IMR-90 (cell line): Measurements from ENCODE around the gene XIRP1. TPM values are rescaled to one million over a fixed set of nuclear protein-coding genes. Genes with fewer than 3 reads are reported as not detected.

Experiments
- ATAC-seq: fragments of 200-7000 bp; cut with Tn5 transposase; 2 replicates; pipeline ENCODE4 v1.9.1; 2020; ENCODE audit warnings: low read depth, mild to moderate bottlenecking, moderate library complexity
- Bru-seq: library from RNA; stranded (reverse); fragments of 400-500 nt; gene quantifications from one replicate; lab custom pipeline; 2021; lab: Mats Ljungman, UMichigan
- BruChase-seq, 2 experiments: library from RNA; stranded (reverse); fragments of 400-500 nt; gene quantifications; one replicate each; lab custom pipeline; 2021; lab: Mats Ljungman, UMichigan
- BruUV-seq: library from RNA; stranded (reverse); fragments of 400-500 nt; replicated peaks from 2 replicates; lab custom pipeline; 2021; lab: Mats Ljungman, UMichigan
- CTCF ChIA-PET: fragments of 300-600 bp; formaldehyde crosslinking; extraction: SDS; loops from one replicate; lab custom pipeline; 2021; ENCODE audit warnings: antibody characterized with exemption; lab: Yijun Ruan, JAX
- POLR2A ChIA-PET: fragments of 300-600 bp; sonication (Branson Sonifier 250); formaldehyde crosslinking; loops from one replicate; lab custom pipeline; 2022; ENCODE audit warnings: antibody characterized with exemption; ENCODE audit not compliant: unreplicated experiment; lab: Charles Lee
- DNase-seq: peaks from one replicate; pipeline ENCODE4 v3.0.0; 2013
- H2AFZ ChIP-seq: replicated peaks from 2 replicates; pipeline ENCODE3; 2013; ENCODE audit warnings: low read length, mild to moderate bottlenecking; ENCODE audit not compliant: poor library complexity
- H2AK5ac ChIP-seq: 2 replicates; pipeline ENCODE4 v1.6.1; 2013; ENCODE audit warnings: low read depth, low read length, inconsistent platforms
- H2AK9ac ChIP-seq: replicated peaks from 2 replicates; pipeline ENCODE3; 2013; ENCODE audit warnings: mild to moderate bottlenecking, low read depth, low read length, moderate library complexity; ENCODE audit not compliant: poor library complexity
- H2BK120ac ChIP-seq: 2 replicates; pipeline ENCODE4 v1.6.1; 2013; ENCODE audit warnings: low read depth, low read length, inconsistent platforms
- H2BK15ac ChIP-seq: 3 replicates; pipeline ENCODE4 v1.6.1; 2013; ENCODE audit warnings: low read depth, low read length, inconsistent platforms
- H2BK20ac ChIP-seq: 2 replicates; pipeline ENCODE4 v1.6.1; 2013; ENCODE audit warnings: low read depth, mild to moderate bottlenecking, inconsistent platforms, low read length, moderate library complexity
- H2BK5ac ChIP-seq: 2 replicates; pipeline ENCODE4 v1.6.1; 2013; ENCODE audit warnings: mild to moderate bottlenecking, low read depth, low read length, inconsistent platforms; ENCODE audit not compliant: poor library complexity, severe bottlenecking
- H3K14ac ChIP-seq: replicated peaks from 2 replicates; pipeline ENCODE4 v1.6.1; 2013; ENCODE audit warnings: low read depth, low read length, inconsistent platforms
- H3K18ac ChIP-seq: 2 replicates; pipeline ENCODE4 v1.6.1; 2013; ENCODE audit warnings: low read depth, low read length, control low read depth
- H3K23ac ChIP-seq: 2 replicates; pipeline ENCODE4 v1.6.1; 2013; ENCODE audit warnings: low read depth, low read length, inconsistent platforms
- H3K27ac ChIP-seq: 2 replicates; pipeline ENCODE4 v1.5.1; 2013; ENCODE audit warnings: mild to moderate bottlenecking, control low read depth, low read length; ENCODE audit not compliant: insufficient read depth
- H3K27me3 ChIP-seq: 2 replicates; pipeline ENCODE4 v1.6.1; 2013; ENCODE audit warnings: low read length; ENCODE audit not compliant: control insufficient read depth, insufficient read depth
- H3K36me3 ChIP-seq: 2 replicates; pipeline ENCODE4 v1.6.1; 2013; ENCODE audit warnings: low read length, mixed read lengths; ENCODE audit not compliant: control insufficient read depth, insufficient read depth
- H3K4ac ChIP-seq: 2 replicates; pipeline ENCODE4 v1.6.1; 2013; ENCODE audit warnings: low read depth, low read length, inconsistent platforms
- H3K4me1 ChIP-seq: 2 replicates; pipeline ENCODE4 v1.6.1; 2013; ENCODE audit warnings: low read length, mixed read lengths; ENCODE audit not compliant: control insufficient read depth, insufficient read depth
- H3K4me2 ChIP-seq: 2 replicates; pipeline ENCODE4 v1.6.1; 2013; ENCODE audit warnings: low read depth, mild to moderate bottlenecking, control low read depth, low read length, moderate library complexity
- H3K4me3 ChIP-seq: 2 replicates; pipeline ENCODE4 v1.5.1; 2013; ENCODE audit warnings: low read depth, mild to moderate bottlenecking, control low read depth, low read length, moderate library complexity; ENCODE audit not compliant: insufficient read depth
- H3K56ac ChIP-seq: 2 replicates; pipeline ENCODE4 v1.6.1; 2013; ENCODE audit warnings: low read length, inconsistent platforms; ENCODE audit not compliant: insufficient read depth; ENCODE audit errors: extremely low read depth
- H3K79me1 ChIP-seq, 2 experiments: 2 replicates each; pipeline ENCODE4 v1.6.1; 2013; ENCODE audit warnings: low read length in 2 of 2, inconsistent platforms in 1 of 2, low read depth in 1 of 2
- H3K9ac ChIP-seq: 2 replicates; pipeline ENCODE4 v1.6.1; 2013; ENCODE audit warnings: low read depth, low read length, control low read depth
- H3K9me1 ChIP-seq: 2 replicates; pipeline ENCODE4 v1.6.1; 2013; ENCODE audit warnings: low read length, inconsistent platforms; ENCODE audit not compliant: insufficient read depth
- H3K9me3 ChIP-seq: 2 replicates; pipeline ENCODE4 v1.6.1; 2013; ENCODE audit warnings: low read length; ENCODE audit not compliant: control insufficient read depth, insufficient read depth
- H4K20me1 ChIP-seq: 2 replicates; pipeline ENCODE4 v1.6.1; 2013; ENCODE audit warnings: low read length, inconsistent platforms; ENCODE audit not compliant: insufficient read depth
- H4K5ac ChIP-seq: 2 replicates; pipeline ENCODE4 v1.6.1; 2013; ENCODE audit warnings: mild to moderate bottlenecking, low read depth, low read length, control low read depth
- H4K8ac ChIP-seq, 2 experiments: 2 replicates each; pipeline ENCODE4 v1.6.1; 2013; ENCODE audit warnings: low read depth in 2 of 2, low read length in 2 of 2, control low read depth in 1 of 2, inconsistent platforms in 1 of 2
- H4K91ac ChIP-seq: 2 replicates; pipeline ENCODE4 v1.6.1; 2013; ENCODE audit warnings: low read depth, low read length, inconsistent platforms; ENCODE audit not compliant: insufficient read depth
- BHLHE40 ChIP-seq: fragments of 150-350 bp; IDR thresholded peaks from 2 replicates; pipeline ENCODE4 v1.6.1; 2016; ENCODE audit warnings: mild to moderate bottlenecking, low read depth, low read length
- CEBPB ChIP-seq: IDR thresholded peaks from 2 replicates; pipeline ENCODE4 v1.6.1; 2012; ENCODE audit warnings: low read depth, low read length, improper control_type of control experiment
- MAFK ChIP-seq: IDR thresholded peaks from 2 replicates; pipeline ENCODE4 v1.6.1; 2012; ENCODE audit warnings: low read depth, low read length, improper control_type of control experiment
- MAZ ChIP-seq: IDR thresholded peaks from 2 replicates; pipeline ENCODE4 v1.6.1; 2012; ENCODE audit warnings: low read depth, mild to moderate bottlenecking, low read length, improper control_type of control experiment, moderate library complexity, borderline replicate concordance
- MXI1 ChIP-seq: IDR thresholded peaks from 2 replicates; pipeline ENCODE4 v1.6.1; 2012; ENCODE audit warnings: low read depth, mild to moderate bottlenecking, low read length, moderate library complexity, borderline replicate concordance
- POLR2A ChIP-seq: IDR thresholded peaks from 2 replicates; pipeline ENCODE4 v1.6.1; 2012; ENCODE audit warnings: mild to moderate bottlenecking, low read depth, low read length
- RAD21 ChIP-seq: IDR thresholded peaks from 2 replicates; pipeline ENCODE4 v1.6.1; 2012; ENCODE audit warnings: low read length, improper control_type of control experiment
- SMC3 ChIP-seq: fragments of 150-350 bp; IDR thresholded peaks from 2 replicates; pipeline ENCODE4 v1.6.1; 2016; ENCODE audit warnings: low read depth, mild to moderate bottlenecking, antibody characterized with exemption, low read length, moderate library complexity
- WGBS, 2 experiments: methylation state at CpG; one replicate each; pipeline versions ENCODE4 v1.1.5 to v1.1.7; 2013; ENCODE audit warnings: missing lambda C conversion rate in 2 of 2; ENCODE audit not compliant: insufficient read length in 1 of 2; ENCODE audit errors: extremely low coverage in 2 of 2; 5-methylcytosine and 5-hydroxymethylcytosine counted together
- dilution Hi-C: fragments of 300-500 bp; cut with HindIII; formaldehyde crosslinking; loops from one replicate; pipeline ENCODE4 v1.14.3; 2018; ENCODE audit warnings: low sequenced_read_pairs; ENCODE audit not compliant: unreplicated experiment
- in situ Hi-C: fragments of 300-500 bp; cut with MboI; formaldehyde crosslinking; loops from 3 replicates; pipeline ENCODE4 v1.14.3; 2019; ENCODE audit warnings: low sequenced_read_pairs, inconsistent platforms, mixed read lengths
- intact Hi-C: fragments of 100-400 bp; cut with micrococcal nuclease; formaldehyde crosslinking; loops from 2 replicates; pipeline ENCODE4 v1.10.0; 2022
- long read RNA-seq: library from polyadenylated mRNA; unstranded; transcript quantifications from one replicate; pipeline ENCODE4 v2.0.0, GENCODE V29; 2021; ENCODE audit not compliant: unreplicated experiment
- polyA plus RNA-seq, 3 experiments: library from polyadenylated mRNA; depleted of rRNA; stranded (reverse); fragments of >200 nt; gene quantifications; 2 replicates each; pipeline ENCODE4 v1.2.3, GENCODE V29; 2012; ENCODE audit warnings: low replicate concordance in 1 of 3
- total RNA-seq: library from RNA; depleted of rRNA; stranded (reverse); fragments of >200 nt; gene quantifications from 2 replicates; pipeline ENCODE4 v1.2.3, GENCODE V29; 2012; rRNA removed
- TF ChIP-seq, protein P1 (sequence below): fragments of 150-350 bp; IDR thresholded peaks from 2 replicates; pipeline ENCODE4 v1.6.1; 2017; ENCODE audit warnings: mild to moderate bottlenecking, antibody characterized with exemption, low read length, low read depth

XIRP1 gene, protein sequence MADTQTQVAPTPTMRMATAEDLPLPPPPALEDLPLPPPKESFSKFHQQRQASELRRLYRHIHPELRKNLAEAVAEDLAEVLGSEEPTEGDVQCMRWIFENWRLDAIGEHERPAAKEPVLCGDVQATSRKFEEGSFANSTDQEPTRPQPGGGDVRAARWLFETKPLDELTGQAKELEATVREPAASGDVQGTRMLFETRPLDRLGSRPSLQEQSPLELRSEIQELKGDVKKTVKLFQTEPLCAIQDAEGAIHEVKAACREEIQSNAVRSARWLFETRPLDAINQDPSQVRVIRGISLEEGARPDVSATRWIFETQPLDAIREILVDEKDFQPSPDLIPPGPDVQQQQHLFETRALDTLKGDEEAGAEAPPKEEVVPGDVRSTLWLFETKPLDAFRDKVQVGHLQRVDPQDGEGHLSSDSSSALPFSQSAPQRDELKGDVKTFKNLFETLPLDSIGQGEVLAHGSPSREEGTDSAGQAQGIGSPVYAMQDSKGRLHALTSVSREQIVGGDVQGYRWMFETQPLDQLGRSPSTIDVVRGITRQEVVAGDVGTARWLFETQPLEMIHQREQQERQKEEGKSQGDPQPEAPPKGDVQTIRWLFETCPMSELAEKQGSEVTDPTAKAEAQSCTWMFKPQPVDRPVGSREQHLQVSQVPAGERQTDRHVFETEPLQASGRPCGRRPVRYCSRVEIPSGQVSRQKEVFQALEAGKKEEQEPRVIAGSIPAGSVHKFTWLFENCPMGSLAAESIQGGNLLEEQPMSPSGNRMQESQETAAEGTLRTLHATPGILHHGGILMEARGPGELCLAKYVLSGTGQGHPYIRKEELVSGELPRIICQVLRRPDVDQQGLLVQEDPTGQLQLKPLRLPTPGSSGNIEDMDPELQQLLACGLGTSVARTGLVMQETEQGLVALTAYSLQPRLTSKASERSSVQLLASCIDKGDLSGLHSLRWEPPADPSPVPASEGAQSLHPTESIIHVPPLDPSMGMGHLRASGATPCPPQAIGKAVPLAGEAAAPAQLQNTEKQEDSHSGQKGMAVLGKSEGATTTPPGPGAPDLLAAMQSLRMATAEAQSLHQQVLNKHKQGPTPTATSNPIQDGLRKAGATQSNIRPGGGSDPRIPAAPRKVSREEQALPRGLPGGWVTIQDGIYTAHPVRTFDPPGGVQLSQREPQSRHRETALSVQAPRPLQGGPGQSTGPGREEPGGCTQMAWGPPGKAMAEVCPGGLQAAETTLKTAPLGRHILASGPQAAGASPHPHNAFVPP (N-terminal part only)
- total RNA-seq (under 0.01 TPM in 2 replicates), polyA plus RNA-seq (2012; rRNA removed) (0.03 and 0.07 TPM in 2 replicates), Bru-seq, nascent RNA (not detected), BruChase-seq, experiment 1, labeled RNA remaining after a 6-hour chase (not detected), BruChase-seq, experiment 2, labeled RNA remaining after a 2-hour chase (percentile 8 among the genes with signal in this experiment)
- polyA plus RNA-seq (2012; cell fraction: cytosol; rRNA removed), result 0.04 TPM in 2 replicates
- polyA plus RNA-seq (2012; cell fraction: nucleus; rRNA removed; ENCODE audit: low replicate concordance), result 0.15 and 0.25 TPM in 2 replicates
- long read RNA-seq, result 0 reads

DNA sequence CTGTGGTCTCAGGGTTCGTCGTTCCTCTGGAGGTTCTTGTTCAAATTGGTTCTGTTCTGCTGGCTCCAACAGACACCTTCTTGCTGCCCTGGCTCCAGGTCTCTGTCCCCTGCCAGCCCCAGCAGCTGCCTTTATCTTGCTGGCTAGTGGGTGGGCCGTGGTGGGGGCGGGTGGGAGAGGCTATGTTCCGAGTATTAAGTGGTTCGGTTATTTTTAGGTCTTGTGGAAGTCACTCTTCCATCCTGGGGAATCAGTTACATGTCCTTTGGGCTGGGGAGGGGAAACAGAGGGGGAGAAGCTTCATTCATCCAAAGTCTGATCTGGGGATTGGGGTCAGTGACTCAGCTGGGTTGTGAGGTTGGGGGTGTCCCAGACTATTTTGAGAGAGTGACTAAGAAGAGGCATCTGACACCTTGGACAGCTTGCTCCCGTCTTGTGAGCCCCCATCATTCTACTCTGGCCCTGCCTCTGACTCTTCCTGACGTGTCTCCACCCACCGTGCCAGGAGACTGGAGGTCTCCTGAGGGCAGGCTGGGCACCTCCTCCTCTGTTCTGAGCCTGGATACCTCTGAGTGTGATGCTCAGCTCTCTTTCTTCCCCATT lies at the start of gene XIRP1:
Gene XIRP1 (minus strand): TSS at position 106 of the 603 bp plus-strand sequence. CDS start 3,150 bp downstream, outside the sequence.
- no TSS peak for BruUV-seq
- H3K4me3 ChIP-seq, result no peak within 1 kb of the TSS
- peaks cover 12% of the 10 kb centered on the region for H3K4me1 ChIP-seq
- ChIA-PET CTCF (interaction anchor here (0.6 to 1.5 kb wide), 3 partner anchors 77 to 99 kb away, joined by 4 to 5 read pairs (median 4); no protein-coding TSS in a partner anchor), POLR2A (no interaction called here)
- intact Hi-C loops, result no loop called here
- WGBS, 2 experiments, result 72% methylated on average over 2 of the region's 9 CpGs; no CpG with 5 or more reads in 1 of the 2 experiments
- H4K20me1 ChIP-seq, result no peaks in the 10 kb centered on the region; the same call in 1 of the 2 replicates
- peak within 1 kb of the TSS; percentile 41; the same call in 1 of the 2 replicates for H2BK120ac ChIP-seq
- H3K56ac ChIP-seq, result no peak within 1 kb of the TSS
- H4K5ac ChIP-seq, result no peak within 1 kb of the TSS
- H3K79me1 ChIP-seq, result no peaks in the 10 kb centered on the region
- ATAC-seq (no peak), DNase-seq (peak; percentile 33)
- no peak within 1 kb of the TSS for H4K91ac ChIP-seq
- no peaks in the 10 kb centered on the region for H3K36me3 ChIP-seq
- H2BK20ac ChIP-seq, result peak within 1 kb of the TSS; percentile 71; the same call in 1 of the 2 replicates
- no peaks in the 10 kb centered on the region for H3K27me3 ChIP-seq
- no peak within 1 kb of the TSS for H3K4me2 ChIP-seq
- peak within 1 kb of the TSS; percentile 51 for H2BK5ac ChIP-seq
- in situ Hi-C loops, result loop anchor here (5.0 kb wide), 1 partner anchor 90 kb away; the partner anchor contains the start of gene CX3CR1
- H3K9me1 ChIP-seq, result peaks cover 12% of the 10 kb centered on the region
- peak within 1 kb of the TSS; percentile 60; the same call in 1 of the 2 replicates for H3K14ac ChIP-seq
- H2AK9ac ChIP-seq, result peak within 1 kb of the TSS; percentile 50
- peak within 1 kb of the TSS; percentile 66; the same call in 1 of the 2 replicates for H3K23ac ChIP-seq
- H2AK5ac ChIP-seq, result peak within 1 kb of the TSS; percentile 33
- peak within 1 kb of the TSS; percentile 82; the same call in 1 of the 3 replicates for H2BK15ac ChIP-seq
- TF ChIP-seq POLR2A, result no peak
- no peak for TF ChIP-seq MXI1
- TF ChIP-seq MAFK, result no peak
- no peak for TF ChIP-seq CEBPB
- TF ChIP-seq RAD21, result no peak
- TF ChIP-seq, protein P1, sequence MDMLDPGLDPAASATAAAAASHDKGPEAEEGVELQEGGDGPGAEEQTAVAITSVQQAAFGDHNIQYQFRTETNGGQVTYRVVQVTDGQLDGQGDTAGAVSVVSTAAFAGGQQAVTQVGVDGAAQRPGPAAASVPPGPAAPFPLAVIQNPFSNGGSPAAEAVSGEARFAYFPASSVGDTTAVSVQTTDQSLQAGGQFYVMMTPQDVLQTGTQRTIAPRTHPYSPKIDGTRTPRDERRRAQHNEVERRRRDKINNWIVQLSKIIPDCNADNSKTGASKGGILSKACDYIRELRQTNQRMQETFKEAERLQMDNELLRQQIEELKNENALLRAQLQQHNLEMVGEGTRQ, result no peak
- no peak for TF ChIP-seq MAZ
- no peak for TF ChIP-seq SMC3
- no peak for TF ChIP-seq BHLHE40
- no peaks in the 10 kb centered on the region for H3K9me3 ChIP-seq
- H3K4ac ChIP-seq, result peak within 1 kb of the TSS; percentile 51; the same call in 1 of the 2 replicates
- H2AFZ ChIP-seq, result peak within 1 kb of the TSS; percentile 70
- H3K18ac ChIP-seq, result no peak within 1 kb of the TSS
- H3K27ac ChIP-seq, result no peak within 1 kb of the TSS
- dilution Hi-C loops, result no loop called here
- no peak within 1 kb of the TSS for H4K8ac ChIP-seq
- no peak within 1 kb of the TSS for H3K9ac ChIP-seq
